Left ventricle myocardium superior (tissue), 1 donor: ENCODE data around the gene ASB16. TPM values are rescaled to one million over a fixed set of nuclear protein-coding genes. Genes with fewer than 3 reads are reported as not detected.

Experiments
- ATAC-seq: fragments of 200-7000 bp; cut with Tn5 transposase; one replicate; pipeline ENCODE4 v1.9.1; 2020; ENCODE audit warnings: mild to moderate bottlenecking, moderate library complexity
- DNase-seq: peaks from one replicate; pipeline ENCODE4 v3.0.0-alpha.2; 2020
- intact Hi-C: fragments of 100-400 bp; cut with micrococcal nuclease; formaldehyde crosslinking; loops from one replicate; pipeline ENCODE4 v1.11.0; 2022
- microRNA-seq: library from miRNA; unstranded; fragments of <30 nt; microRNA quantifications from one replicate; pipeline ENCODE4 v1.2.0, GENCODE V29; 2020; ENCODE audit warnings: borderline number of aligned reads
- total RNA-seq: library from RNA; stranded (reverse); fragmentation: NEBNext Ultra II Directional; extraction: Animal tissue kit (Norgen Biotek cat#: 25700); gene quantifications from one replicate; pipeline ENCODE4 v1.2.1, GENCODE V29; 2021
- donor health status: DM: no; HTN: yes; CAD: no; lungs with severe emphysema.

ASB16 gene
- total RNA-seq, 1 donor from 2014 or later: 17.0 TPM

- DNase-seq (no peak), ATAC-seq (no peak)
- intact Hi-C loops: loop anchor here (5.0 kb wide), 1 partner anchor 109 kb away; no protein-coding TSS in a partner anchor
Measured at GRCh38 chr17:44217738-44218343, 47.3 kb downstream of the ASB16 start.

GRCh38 chr17:44218344-44219107 is 48.0 kb downstream of the ASB16 start:
- ATAC-seq: peak; percentile 66
- DNase-seq: peak; percentile 94
- intact Hi-C loops: loop anchor here (5.0 kb wide), 1 partner anchor 109 kb away; no protein-coding TSS in a partner anchor

GRCh38 chr17:44219108-44219615 is 48.7 kb downstream of the ASB16 start:
- intact Hi-C loops: loop anchor here (5.0 kb wide), 1 partner anchor 108 kb away; no protein-coding TSS in a partner anchor
- ATAC-seq (peak; percentile 29), DNase-seq (peak; percentile 84)

- intact Hi-C loops: loop anchor here (5.0 kb wide), 1 partner anchor 108 kb away; no protein-coding TSS in a partner anchor
- peak; percentile 20 for ATAC-seq
- DNase-seq: peak; percentile 85
Measured at GRCh38 chr17:44219616-44220212, 49.2 kb downstream of the ASB16 start, which contains the start of gene UBTF. TSS of gene UBTF (minus strand) at chr17:44219675. CDS start at chr17:44218229, 1,446 bp downstream.

- ATAC-seq: peak; percentile 34
- intact Hi-C loops: no loop called here
- DNase-seq: peak; percentile 78
Measured at GRCh38 chr17:44220213-44221083, 49.9 kb downstream of the ASB16 start.

GRCh38 chr17:44221084-44221861 is 50.8 kb downstream of the ASB16 start:
- ATAC-seq: peak; percentile 60
- DNase-seq: peak; percentile 88
- intact Hi-C loops: no loop called here

- no peak for DNase-seq
- ATAC-seq: no peak
- intact Hi-C loops: no loop called here
Measured at GRCh38 chr17:44221862-44222111, 51.3 kb downstream of the ASB16 start.

DNA sequence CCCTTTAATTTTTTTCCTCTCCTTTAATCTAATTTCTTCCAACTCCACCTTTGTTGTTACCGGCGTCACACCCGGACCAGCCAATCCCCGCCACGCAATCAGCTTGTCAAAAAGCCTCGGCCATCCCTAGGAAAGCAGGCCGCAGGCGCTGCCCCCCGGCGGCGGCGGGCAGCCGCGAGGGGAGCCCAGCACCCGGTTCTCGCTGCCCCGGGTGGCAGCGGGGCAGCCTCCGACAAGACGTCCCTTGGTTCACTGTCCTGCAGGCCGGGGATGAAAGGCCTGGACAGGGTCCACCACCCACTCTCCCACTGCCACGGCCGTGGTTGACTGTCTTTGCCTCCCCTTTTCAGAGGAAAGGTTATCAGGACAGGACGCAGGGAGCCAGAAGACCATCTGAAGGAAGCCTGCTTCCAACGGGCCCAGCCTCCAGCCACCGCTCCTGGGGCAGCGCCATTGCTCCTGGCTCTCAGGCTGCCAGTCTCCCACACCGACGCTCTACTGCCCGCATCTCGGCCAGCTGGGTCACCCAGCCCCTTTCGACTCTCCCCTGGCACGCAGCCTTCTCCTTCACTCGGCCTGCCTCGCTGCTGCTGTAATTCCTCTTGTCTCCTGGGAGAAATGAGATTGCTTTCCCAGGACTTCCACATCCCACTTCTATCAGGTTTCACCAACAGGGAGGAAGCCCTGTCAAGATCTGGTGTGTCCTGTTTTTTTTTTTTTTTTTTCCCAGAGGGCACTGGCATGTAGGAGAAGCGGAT is 51.8 kb downstream of the ASB16 start:
- DNase-seq (peak; percentile 85), ATAC-seq (peak; percentile 56)
- intact Hi-C loops: no loop called here

DNA sequence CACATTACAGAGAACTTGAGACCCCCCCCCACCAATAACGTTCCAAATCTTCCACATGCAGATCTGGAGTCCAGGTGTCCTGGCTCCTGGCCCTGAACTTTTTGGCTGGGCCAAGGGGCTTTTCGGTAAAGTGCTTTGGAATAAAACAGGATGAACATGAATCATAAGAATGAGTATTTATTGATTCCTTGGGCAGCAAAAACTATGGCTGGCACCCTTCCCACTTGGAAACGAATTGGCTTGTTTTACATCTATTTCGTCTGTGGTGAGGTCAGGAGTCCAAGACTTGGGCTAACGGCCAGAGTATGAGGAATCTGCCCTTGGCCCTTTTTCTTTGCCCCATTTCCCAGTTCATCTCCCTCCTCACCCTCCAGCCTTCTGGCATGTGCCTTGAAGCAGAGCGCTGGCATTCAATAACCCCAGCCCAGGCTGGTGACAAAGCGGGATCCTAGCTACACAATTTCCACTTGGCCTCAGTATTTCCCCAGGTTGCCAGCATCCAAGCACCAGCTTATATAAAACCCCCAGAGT is 53.1 kb downstream of the ASB16 start:
- ATAC-seq (no peak), DNase-seq (no peak)
- intact Hi-C loops: no loop called here

Small RNA genes lying within 50 kb of the gene (microRNA-seq; reads per million reads assigned to microRNA genes)
- gene MIR6782: not detected

Other genes with a start within 250 kb of the ASB16 start
- not detected for gene PPY, start 228.2 kb upstream of the ASB16 start, total RNA-seq
- not detected for gene PYY, start 216.8 kb upstream of the ASB16 start, total RNA-seq
- 0.57 TPM for gene NAGS, start 166.1 kb upstream of the ASB16 start, total RNA-seq
- gene TMEM101, start 155.7 kb upstream of the ASB16 start, total RNA-seq: 20.7 TPM
- gene LSM12, start 104.0 kb upstream of the ASB16 start, total RNA-seq: 58.2 TPM
- 26.3 TPM for gene G6PC3, start 100.0 kb upstream of the ASB16 start, total RNA-seq
- gene HDAC5, start 47.1 kb upstream of the ASB16 start, total RNA-seq: 81.4 TPM
- gene HROB, start 28.8 kb upstream of the ASB16 start, total RNA-seq: 1.5 TPM
- 23.6 TPM for gene TMUB2, start 16.3 kb downstream of the ASB16 start, total RNA-seq
- 36.0 TPM for gene ATXN7L3, start 29.2 kb downstream of the ASB16 start, total RNA-seq
- 65.2 TPM for gene UBTF, start 49.0 kb downstream of the ASB16 start, total RNA-seq
- gene SLC4A1, start 97.4 kb downstream of the ASB16 start, total RNA-seq: not detected
- gene RUNDC3A, start 137.9 kb downstream of the ASB16 start, total RNA-seq: 0.45 TPM
- 52.3 TPM for gene SLC25A39, start 154.1 kb downstream of the ASB16 start, total RNA-seq
- gene GRN, start 174.6 kb downstream of the ASB16 start, total RNA-seq: 156 TPM
- 0.72 TPM for gene FAM171A2, start 193.1 kb downstream of the ASB16 start, total RNA-seq
- 0.72 TPM for gene ITGA2B, start 218.9 kb downstream of the ASB16 start, total RNA-seq